RWPE2 (cell line): ENCODE measurements around the gene KHK.

Source experiments
- ATAC-seq: fragments of 200-7000 bp; cut with Tn5 transposase; 3 replicates; pipeline ENCODE4 v1.9.1; 2021; ENCODE audit warnings: low read depth
- DNase-seq: peaks from one replicate; pipeline ENCODE4 v3.0.0-alpha.2; 2020; ENCODE audit warnings: low spot score
- H3K27ac ChIP-seq: fragments of 450-650 bp; 2 replicates; pipeline ENCODE4 v1.5.1; 2017; ENCODE audit warnings: mild to moderate bottlenecking; ENCODE audit not compliant: poor library complexity, severe bottlenecking
- H3K27me3 ChIP-seq: fragments of 250-450 bp; sonication (Bioruptor Pico); 2 replicates; pipeline ENCODE4 v1.5.1; 2021; ENCODE audit warnings: mild to moderate bottlenecking, moderate library complexity; ENCODE audit not compliant: insufficient read depth, poor library complexity, severe bottlenecking
- H3K36me3 ChIP-seq: fragments of 250-450 bp; sonication (Bioruptor Pico); 2 replicates; pipeline ENCODE4 v1.5.1; 2020; ENCODE audit warnings: low read depth, mild to moderate bottlenecking, moderate library complexity
- H3K4me1 ChIP-seq: fragments of 250-450 bp; sonication (Bioruptor Pico); 2 replicates; pipeline ENCODE4 v1.5.1; 2021; ENCODE audit warnings: mild to moderate bottlenecking, moderate library complexity; ENCODE audit not compliant: insufficient read depth, poor library complexity, severe bottlenecking
- H3K4me3 ChIP-seq: fragments of 250-450 bp; sonication (Bioruptor Pico); 2 replicates; pipeline ENCODE4 v1.5.1; 2021; ENCODE audit warnings: mild to moderate bottlenecking, moderate library complexity; ENCODE audit not compliant: severe bottlenecking
- H3K9me3 ChIP-seq: fragments of 250-450 bp; sonication (Bioruptor Pico); 2 replicates; pipeline ENCODE4 v1.5.1; 2021; ENCODE audit warnings: mild to moderate bottlenecking, moderate library complexity; ENCODE audit not compliant: severe bottlenecking
- TF ChIP-seq, protein P1 (sequence below): fragments of 450-650 bp; IDR thresholded peaks from one replicate; pipeline ENCODE4 v1.5.1; 2017; ENCODE audit warnings: mild to moderate bottlenecking, moderate library complexity; ENCODE audit not compliant: poor library complexity, severe bottlenecking

The KHK gene

DNA sequence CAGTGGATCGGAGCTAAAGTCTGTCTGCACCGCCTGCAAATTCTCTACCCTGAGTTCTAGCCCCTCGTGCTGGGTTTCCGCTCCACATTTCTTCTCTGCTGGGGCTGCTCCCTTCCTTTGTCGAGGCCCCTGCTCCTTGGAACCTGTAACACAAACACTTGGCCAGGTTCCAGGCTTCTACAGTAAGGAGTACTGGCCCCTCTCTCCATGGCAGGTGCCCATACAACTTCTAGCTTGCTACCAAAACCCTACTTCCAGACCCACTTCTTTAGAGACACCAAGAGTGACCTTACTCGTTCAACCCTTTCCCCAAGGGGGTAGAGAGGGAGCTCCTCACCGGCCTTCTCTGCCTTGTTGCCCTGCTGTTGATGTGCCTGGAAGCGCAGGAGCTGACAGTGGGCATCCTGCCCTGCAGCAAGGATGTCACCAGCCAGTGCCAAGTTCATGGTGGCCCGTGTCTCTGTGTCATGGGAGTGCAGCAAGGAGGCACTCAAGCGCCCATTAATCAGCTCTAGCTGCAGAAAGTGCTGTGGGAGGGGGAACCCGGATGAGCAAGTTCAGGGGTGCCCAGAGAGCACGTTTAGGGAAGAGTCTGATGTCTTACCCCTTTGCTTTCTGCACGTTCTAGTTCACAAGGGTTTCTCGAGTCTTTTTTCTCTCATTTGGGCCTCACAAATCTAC is 46.8 kb downstream of the KHK start:
- no peaks in the 10 kb centered on the region for H3K27me3 ChIP-seq
- TF ChIP-seq, protein P1, sequence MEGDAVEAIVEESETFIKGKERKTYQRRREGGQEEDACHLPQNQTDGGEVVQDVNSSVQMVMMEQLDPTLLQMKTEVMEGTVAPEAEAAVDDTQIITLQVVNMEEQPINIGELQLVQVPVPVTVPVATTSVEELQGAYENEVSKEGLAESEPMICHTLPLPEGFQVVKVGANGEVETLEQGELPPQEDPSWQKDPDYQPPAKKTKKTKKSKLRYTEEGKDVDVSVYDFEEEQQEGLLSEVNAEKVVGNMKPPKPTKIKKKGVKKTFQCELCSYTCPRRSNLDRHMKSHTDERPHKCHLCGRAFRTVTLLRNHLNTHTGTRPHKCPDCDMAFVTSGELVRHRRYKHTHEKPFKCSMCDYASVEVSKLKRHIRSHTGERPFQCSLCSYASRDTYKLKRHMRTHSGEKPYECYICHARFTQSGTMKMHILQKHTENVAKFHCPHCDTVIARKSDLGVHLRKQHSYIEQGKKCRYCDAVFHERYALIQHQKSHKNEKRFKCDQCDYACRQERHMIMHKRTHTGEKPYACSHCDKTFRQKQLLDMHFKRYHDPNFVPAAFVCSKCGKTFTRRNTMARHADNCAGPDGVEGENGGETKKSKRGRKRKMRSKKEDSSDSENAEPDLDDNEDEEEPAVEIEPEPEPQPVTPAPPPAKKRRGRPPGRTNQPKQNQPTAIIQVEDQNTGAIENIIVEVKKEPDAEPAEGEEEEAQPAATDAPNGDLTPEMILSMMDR, result no peak
- no peak for DNase-seq
- H3K9me3 ChIP-seq, result no peaks in the 10 kb centered on the region
- H3K27ac ChIP-seq, result no peak overlapping the region
- H3K4me1 ChIP-seq, result peaks cover 6% of the 10 kb centered on the region
- H3K36me3 ChIP-seq, result peaks cover 27% of the 10 kb centered on the region
- H3K4me3 ChIP-seq, result peak overlapping the region; percentile 64
- no peak for ATAC-seq

DNA sequence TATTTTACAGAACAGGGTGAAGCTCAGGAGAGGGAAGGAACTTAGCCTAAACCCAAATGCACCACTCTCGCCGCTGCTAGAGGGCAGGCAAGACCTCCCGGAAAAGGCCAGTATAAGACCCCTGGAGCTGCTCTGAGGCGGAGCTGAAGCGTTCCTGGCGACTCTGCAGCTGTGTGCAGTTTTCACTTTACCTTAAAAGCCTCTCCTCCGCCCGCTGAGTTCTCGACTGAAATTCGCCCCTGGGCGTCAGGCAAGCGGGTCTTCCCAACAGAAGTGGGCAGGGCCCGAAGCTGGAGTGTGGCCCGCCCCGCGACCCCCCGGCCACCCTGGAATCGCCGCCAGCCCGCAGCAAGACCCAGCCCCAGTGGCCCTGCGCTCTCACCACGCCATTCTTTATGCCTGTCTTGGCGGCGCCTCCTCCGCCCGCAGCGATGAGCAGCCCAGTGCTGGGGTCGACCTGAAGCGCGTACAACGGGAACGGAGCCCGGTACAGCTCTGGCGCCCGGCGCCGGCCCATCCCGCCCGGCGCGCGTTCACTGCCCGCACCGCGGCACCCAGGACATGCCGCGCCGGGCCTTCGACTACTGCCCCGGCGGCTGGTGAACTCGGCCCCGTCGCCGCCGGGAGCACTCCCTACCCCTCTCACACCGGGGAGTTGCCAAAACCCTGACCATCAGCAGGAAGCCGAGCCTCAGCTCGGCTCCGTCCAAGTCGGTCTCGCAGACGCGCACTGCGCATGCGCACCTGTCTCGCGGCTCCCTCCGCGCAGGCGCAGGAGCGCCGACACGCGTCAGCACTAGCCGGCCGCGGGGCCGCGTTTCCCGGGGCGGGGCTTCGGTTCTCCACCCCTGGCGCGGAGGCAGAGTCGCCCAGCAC is 47.6 kb downstream of the KHK start, which contains the start of gene PREB:
Gene PREB, minus strand, starts transcription at position 732 of the 876 bp plus-strand sequence. Its CDS starts 215 bp downstream, at position 517.
- Histone ChIP-seq H3K4me1 (peaks cover 6% of the 10 kb centered on the region), H3K36me3 (peaks cover 27% of the 10 kb centered on the region), H3K4me3 (peak within 1 kb of the TSS; percentile 64), H3K9me3 (no peaks in the 10 kb centered on the region), H3K27me3 (no peaks in the 10 kb centered on the region), H3K27ac (peak within 1 kb of the TSS; percentile 26)
- DNase-seq, result peak; percentile 95
- TF ChIP-seq, protein P1, result no peak
- ATAC-seq, result peak; percentile 91

DNA sequence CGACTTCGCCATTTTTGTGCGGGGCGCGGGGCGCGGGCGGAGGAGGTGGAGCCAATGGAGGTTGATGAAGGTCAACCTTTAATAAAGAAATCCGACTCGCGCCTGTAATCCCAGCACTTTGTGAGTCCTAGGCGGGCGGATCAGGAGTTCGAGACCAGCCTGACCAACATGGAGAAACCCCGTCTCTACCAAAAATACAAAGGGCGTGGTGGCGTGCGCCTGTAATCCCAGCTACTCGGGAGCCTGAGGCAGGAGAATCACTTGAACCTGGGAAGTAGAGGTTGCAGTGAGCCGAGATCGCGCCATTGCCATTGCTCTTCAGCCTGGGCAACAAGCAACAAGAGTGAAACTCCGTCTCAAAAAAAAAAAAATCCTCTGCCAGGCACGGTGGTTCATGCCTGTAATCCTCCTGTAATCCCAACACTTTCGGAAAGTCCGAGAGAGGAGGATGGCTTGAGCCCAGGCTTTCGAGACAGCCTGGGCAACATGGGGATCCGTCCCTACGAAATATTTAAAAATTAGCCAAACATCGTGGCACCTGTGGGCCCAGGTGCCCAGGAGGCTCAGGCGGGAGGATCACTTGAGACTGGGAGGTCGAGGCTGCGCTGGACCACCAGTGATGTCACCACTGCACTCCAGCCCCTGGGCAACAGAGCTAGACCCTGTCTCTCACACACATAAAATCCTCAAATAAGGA is 48.4 kb downstream of the KHK start:
- no peaks in the 10 kb centered on the region for H3K27me3 ChIP-seq
- TF ChIP-seq, protein P1, result no peak
- no peaks in the 10 kb centered on the region for H3K9me3 ChIP-seq
- peaks cover 6% of the 10 kb centered on the region for H3K4me1 ChIP-seq
- H3K36me3 ChIP-seq, result peaks cover 27% of the 10 kb centered on the region
- peak overlapping the region; percentile 64 for H3K4me3 ChIP-seq
- ATAC-seq (no peak), DNase-seq (no peak)
- H3K27ac ChIP-seq, result no peak overlapping the region

DNA sequence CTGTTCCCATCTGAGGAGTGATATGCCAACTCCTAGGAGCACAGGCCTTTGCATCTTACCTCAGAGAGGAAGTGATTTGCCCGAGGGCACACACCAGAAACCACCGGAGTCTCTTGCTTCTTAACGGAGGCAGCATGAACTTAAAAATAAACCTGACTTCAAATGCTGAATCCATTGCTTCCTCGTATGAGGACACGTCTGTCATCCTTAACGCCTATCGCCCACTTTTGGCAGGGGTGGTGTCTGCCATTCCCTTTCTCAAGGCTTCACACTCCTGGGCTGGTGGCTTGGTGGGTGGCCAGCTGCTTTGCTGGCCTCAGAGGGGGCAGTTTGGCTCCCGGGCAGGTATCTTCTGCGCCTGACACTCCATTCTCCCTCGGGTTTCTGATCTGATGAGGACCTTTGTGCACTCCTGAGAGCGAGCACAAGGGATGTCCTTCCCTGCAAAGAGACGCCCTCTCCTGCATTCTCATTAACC is 48.9 kb downstream of the KHK start:
- Histone ChIP-seq H3K36me3 (peaks cover 27% of the 10 kb centered on the region), H3K27ac (no peak overlapping the region), H3K4me3 (no peak overlapping the region), H3K27me3 (no peaks in the 10 kb centered on the region), H3K4me1 (peaks cover 6% of the 10 kb centered on the region), H3K9me3 (no peaks in the 10 kb centered on the region)
- ATAC-seq (no peak), DNase-seq (no peak)
- TF ChIP-seq, protein P1, result no peak
